ENCODE data around the gene TNFSF12. TPM values are rescaled to one million over a fixed set of nuclear protein-coding genes. Genes with fewer than 3 reads are reported as not detected.
A peak's percentile ranks its signal among the peaks of the same experiment; 100 is the strongest.

The TNFSF12 gene
- total and polyA plus RNA-seq, 9 of the 15 experiments (the other 6 are each of a cell fraction or from before 2014, with no cell fraction given): 0.03 to 0.95 (median 0.19) TPM; not detected in 3

GRCh38 chr17:7591596-7591995, 42.7 kb downstream of the TNFSF12 start (continued):
- TF ChIP-seq HBP1 (CRISPR knock-in tag; IDR thresholded peaks at IDR 0.05): no peak
- no peak for TF ChIP-seq PCBP2 (IDR thresholded peaks at IDR 0.05; ENCODE audit: low read depth, low read length, poor library complexity, severe bottlenecking)

GRCh38 chr17:7592422-7593021, 43.7 kb downstream of the TNFSF12 start:
- CTCF ChIA-PET (ENCODE audit: low intra/inter-chr PET ratio): no interaction called here
- POLR2A ChIA-PET: interaction anchor here (0.7 to 1.5 kb wide), 2 partner anchors 8 to 13 kb away, joined by 4 read pairs; partner anchors contain the start of gene MPDU1

More at GRCh38 chr17:7592422-7593021, 43.7 kb downstream of the TNFSF12 start:
- FAIRE-seq: no peak
- H3K27ac ChIP-seq (ENCODE audit: extremely low read depth, low read depth, low read length): no peak overlapping the region
- H3K4me1 ChIP-seq (replicated peaks in 1 of 2; ENCODE audit: control insufficient read depth in 2 of 2, insufficient read depth in 2 of 2, low read length in 2 of 2): peaks cover 11 to 25% of the 10 kb centered on the region in 2 experiments; a peak in 4 of 5 replicates
- no peak for ATAC-seq
- no peaks in the 10 kb centered on the region for H3K27me3 ChIP-seq (ENCODE audit: control insufficient read depth in 2 of 2, insufficient read depth in 2 of 2, low read length in 2 of 2)
- H3K79me2 ChIP-seq (ENCODE audit: control insufficient read depth, insufficient read depth, low read length): peaks cover 16% of the 10 kb centered on the region; the same call in 2 of the 3 replicates
- no TSS peak for BruUV-seq (replicated peaks)
- H3K9ac ChIP-seq (ENCODE audit: insufficient read depth in 1 of 2, low read depth in 2 of 2, low read length in 2 of 2): no peak overlapping the region
- no peak overlapping the region for H2AFZ ChIP-seq (ENCODE audit: low read depth, low read length)
- H3K9me1 ChIP-seq (ENCODE audit: control insufficient read depth, insufficient read depth, low read length): no peaks in the 10 kb centered on the region
- H4K20me1 ChIP-seq (replicated peaks; ENCODE audit: control insufficient read depth, insufficient read depth, low read length): no peaks in the 10 kb centered on the region
- intact Hi-C loops (cut with micrococcal nuclease) (no loop called here), in situ Hi-C loops (cut with MboI) (no loop called here)
- H3K9me3 ChIP-seq (replicated peaks; ENCODE audit: control insufficient read depth, insufficient read depth, low read depth, low read length): no peaks in the 10 kb centered on the region
- WGBS (ENCODE audit: insufficient coverage, low coverage, missing lambda C conversion rate): 90% methylated on average over 16 of the region's 23 CpGs
- TF ChIP-seq NCOA4 (IDR thresholded peaks at IDR 0.05; ENCODE audit: partially characterized antibody): no peak
- TF ChIP-seq MAFF (IDR thresholded peaks at IDR 0.05; ENCODE audit: low read length): no peak
- TF ChIP-seq POLR2G (IDR thresholded peaks at IDR 0.05; ENCODE audit: low read depth, low read length): peak; percentile 53; the same call in 1 of the 2 replicates
- TF ChIP-seq CEBPB (tag; IDR thresholded peaks at IDR 0.05): no peak
- no peak overlapping the region for H3K4me2 ChIP-seq (ENCODE audit: insufficient read depth, low read length)
- DNase-seq (ENCODE audit: extremely low read depth in 1 of 4, low spot score in 3 of 4): no peak
- peaks cover 92% of the 10 kb centered on the region for H3K36me3 ChIP-seq (ENCODE audit: control insufficient read depth, insufficient read depth, low read length)
- no peak overlapping the region for H3K4me3 ChIP-seq
